Measurements from ENCODE around the gene TINCR. TPM values are rescaled to one million over a fixed set of nuclear protein-coding genes. Genes with fewer than 3 reads are reported as not detected.

TINCR gene
- total and polyA plus RNA-seq, 2 donors (not counting 1 experiment from before 2014, with no cell fraction given) = 0.42 to 0.54 TPM

DNA sequence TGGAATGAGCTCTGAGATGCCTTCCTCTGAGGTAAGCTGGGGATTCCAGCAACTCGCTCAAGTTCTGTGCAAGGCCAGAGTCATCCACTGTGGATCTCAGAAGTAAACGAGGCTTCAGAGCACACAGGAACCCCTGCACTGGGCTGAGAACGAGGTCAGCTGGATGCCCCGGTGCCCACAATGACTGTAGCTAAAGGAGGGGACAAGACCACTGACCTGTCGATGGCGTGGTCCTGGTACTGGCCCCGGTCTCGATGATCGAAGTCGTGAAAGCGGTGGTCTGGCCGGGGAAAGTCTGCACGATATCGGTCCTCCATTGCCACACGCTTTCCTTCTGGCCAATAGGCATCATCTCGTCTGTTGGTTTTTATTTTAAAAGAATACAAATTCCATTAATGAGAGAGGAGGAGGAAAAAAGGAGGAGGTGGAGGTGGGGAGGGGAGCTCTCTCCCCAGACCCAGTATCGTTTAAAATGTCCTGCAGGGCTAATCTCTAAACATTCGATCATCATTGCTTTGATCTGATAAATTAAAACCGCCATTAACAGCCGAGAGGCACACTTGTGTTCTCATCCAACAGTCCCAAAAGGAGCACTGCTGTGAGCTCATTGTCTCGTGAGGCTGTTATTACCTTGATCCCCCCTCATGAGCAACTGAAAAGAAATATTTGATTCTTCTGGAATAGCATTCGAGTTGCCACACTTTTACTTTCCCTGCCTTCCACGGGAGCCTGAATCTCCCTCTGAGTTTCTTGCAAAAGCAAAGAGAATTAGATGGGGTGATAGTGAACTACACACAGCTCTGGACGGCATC is 25.0 kb upstream of the TINCR start:
- H3K36me3 ChIP-seq (replicated peaks in 1 of 2; ENCODE audit: control extremely low read depth in 1 of 2, control insufficient read depth in 1 of 2, extremely low read depth in 1 of 2, insufficient read depth in 2 of 2, low read length in 1 of 2) = peaks cover 3 to 95% of the 10 kb centered on the region in 2 experiments
- CTCF ChIA-PET = interaction anchor here (1.6 kb wide), 1 partner anchor 15 kb away, joined by 3 read pairs; no protein-coding TSS in a partner anchor
- TF ChIP-seq, protein P1, sequence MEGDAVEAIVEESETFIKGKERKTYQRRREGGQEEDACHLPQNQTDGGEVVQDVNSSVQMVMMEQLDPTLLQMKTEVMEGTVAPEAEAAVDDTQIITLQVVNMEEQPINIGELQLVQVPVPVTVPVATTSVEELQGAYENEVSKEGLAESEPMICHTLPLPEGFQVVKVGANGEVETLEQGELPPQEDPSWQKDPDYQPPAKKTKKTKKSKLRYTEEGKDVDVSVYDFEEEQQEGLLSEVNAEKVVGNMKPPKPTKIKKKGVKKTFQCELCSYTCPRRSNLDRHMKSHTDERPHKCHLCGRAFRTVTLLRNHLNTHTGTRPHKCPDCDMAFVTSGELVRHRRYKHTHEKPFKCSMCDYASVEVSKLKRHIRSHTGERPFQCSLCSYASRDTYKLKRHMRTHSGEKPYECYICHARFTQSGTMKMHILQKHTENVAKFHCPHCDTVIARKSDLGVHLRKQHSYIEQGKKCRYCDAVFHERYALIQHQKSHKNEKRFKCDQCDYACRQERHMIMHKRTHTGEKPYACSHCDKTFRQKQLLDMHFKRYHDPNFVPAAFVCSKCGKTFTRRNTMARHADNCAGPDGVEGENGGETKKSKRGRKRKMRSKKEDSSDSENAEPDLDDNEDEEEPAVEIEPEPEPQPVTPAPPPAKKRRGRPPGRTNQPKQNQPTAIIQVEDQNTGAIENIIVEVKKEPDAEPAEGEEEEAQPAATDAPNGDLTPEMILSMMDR (IDR thresholded peaks at IDR 0.05) = no peak
- no peak for TF ChIP-seq EZH2 (IDR thresholded peaks at IDR 0.05; ENCODE audit: borderline replicate concordance, insufficient read depth, low read depth, low read length, poor library complexity, severe bottlenecking)
- DNase-seq (no peak), ATAC-seq (ENCODE audit: low read depth) (no peak)
- Mint-ChIP-seq H3K27me3 (no peaks in the 10 kb centered on the region), H3K4me3 (no peak overlapping the region), H3K4me1 (no peaks in the 10 kb centered on the region), H3K27ac (no peak overlapping the region), H3K9me3 (ENCODE audit: insufficient read depth) (no peaks in the 10 kb centered on the region)
- intact Hi-C loops (cut with micrococcal nuclease) = no loop called here
- H3K27ac ChIP-seq (ENCODE audit: low read length in 2 of 2) = no peak overlapping the region
- H4K20me1 ChIP-seq (ENCODE audit: control insufficient read depth, insufficient read depth, low read length, poor library complexity, severe bottlenecking) = peaks cover 78% of the 10 kb centered on the region
- peaks cover 19% of the 10 kb centered on the region for H3K79me2 ChIP-seq (ENCODE audit: control insufficient read depth, insufficient read depth, low read length)
- H2AFZ ChIP-seq (ENCODE audit: insufficient read depth, low read depth, low read length, poor library complexity, severe bottlenecking) = no peak overlapping the region
- H3K4me3 ChIP-seq (ENCODE audit: control extremely low read depth in 1 of 5, extremely low read depth in 1 of 5, insufficient read depth in 1 of 5, low read depth in 2 of 5, low read length in 4 of 5) = no peak overlapping the region
- POLR2A ChIA-PET = no interaction called here
- no peaks in the 10 kb centered on the region for H3K9me3 ChIP-seq (ENCODE audit: control extremely low read depth in 1 of 3, control insufficient read depth in 2 of 3, insufficient read depth in 1 of 3, low read length in 2 of 3)
- WGBS (ENCODE audit: insufficient coverage) = 99% methylated on average over 17 of the region's 24 CpGs
- H3K9ac ChIP-seq (ENCODE audit: low read length) = no peak overlapping the region
- H3K27me3 ChIP-seq (replicated peaks in 1 of 4; ENCODE audit: control extremely low read depth in 1 of 4, control insufficient read depth in 3 of 4, insufficient read depth in 4 of 4, low read length in 3 of 4) = no peaks in the 10 kb centered on the region
- no peak overlapping the region for H3K4me2 ChIP-seq (replicated peaks; ENCODE audit: low read depth, low read length, poor library complexity, severe bottlenecking)
- H3K4me1 ChIP-seq (ENCODE audit: control insufficient read depth in 2 of 2, insufficient read depth in 2 of 2, low read length in 2 of 2) = no peaks in the 10 kb centered on the region

DNA sequence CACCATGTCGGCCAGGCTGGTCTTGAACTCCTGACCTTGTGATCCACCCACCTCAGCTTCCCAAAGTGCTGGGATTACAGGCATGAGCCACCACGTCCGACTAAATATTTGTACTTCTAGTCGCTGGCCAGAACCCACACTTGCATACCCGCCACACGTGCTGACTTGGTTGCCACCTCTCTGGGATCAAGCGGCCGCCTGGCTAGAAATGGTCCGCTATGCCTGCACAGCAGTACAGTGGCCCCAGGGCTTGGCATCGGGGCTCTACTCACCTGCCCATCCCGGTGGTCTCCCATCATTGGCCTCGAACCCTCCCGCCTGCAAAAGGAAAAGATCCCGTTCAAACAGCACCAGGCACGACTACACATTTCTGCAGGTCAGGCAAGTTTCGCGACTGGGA is 23.7 kb upstream of the TINCR start:
- H3K4me1 Mint-ChIP-seq = peaks cover 2% of the 10 kb centered on the region
- Histone ChIP-seq H3K36me3 (replicated peaks in 1 of 2; ENCODE audit: control extremely low read depth in 1 of 2, control insufficient read depth in 1 of 2, extremely low read depth in 1 of 2, insufficient read depth in 2 of 2, low read length in 1 of 2) (peaks cover 0 to 95% of the 10 kb centered on the region in 2 experiments), H3K27ac (ENCODE audit: low read length in 2 of 2) (no peak overlapping the region), H3K4me1 (ENCODE audit: control insufficient read depth in 2 of 2, insufficient read depth in 2 of 2, low read length in 2 of 2) (peaks cover 0 to 2% of the 10 kb centered on the region in 2 donors), H3K4me3 (ENCODE audit: control extremely low read depth in 1 of 5, extremely low read depth in 1 of 5, insufficient read depth in 1 of 5, low read depth in 2 of 5, low read length in 4 of 5) (no peak overlapping the region), H3K27me3 (replicated peaks in 1 of 4; ENCODE audit: control extremely low read depth in 1 of 4, control insufficient read depth in 3 of 4, insufficient read depth in 4 of 4, low read length in 3 of 4) (no peaks in the 10 kb centered on the region), H3K4me2 (replicated peaks; ENCODE audit: low read depth, low read length, poor library complexity, severe bottlenecking) (no peak overlapping the region), H4K20me1 (ENCODE audit: control insufficient read depth, insufficient read depth, low read length, poor library complexity, severe bottlenecking) (peaks cover 78% of the 10 kb centered on the region), H3K9me3 (ENCODE audit: control extremely low read depth in 1 of 3, control insufficient read depth in 2 of 3, insufficient read depth in 1 of 3, low read length in 2 of 3) (no peaks in the 10 kb centered on the region), H2AFZ (ENCODE audit: insufficient read depth, low read depth, low read length, poor library complexity, severe bottlenecking) (no peak overlapping the region), H3K79me2 (ENCODE audit: control insufficient read depth, insufficient read depth, low read length) (peaks cover 12% of the 10 kb centered on the region), H3K9ac (ENCODE audit: low read length) (no peak overlapping the region)
- ChIA-PET CTCF (no interaction called here), POLR2A (no interaction called here)
- H3K4me3 Mint-ChIP-seq = no peak overlapping the region
- TF ChIP-seq, protein P1 (IDR thresholded peaks at IDR 0.05) = no peak
- no peak for TF ChIP-seq EZH2 (IDR thresholded peaks at IDR 0.05; ENCODE audit: borderline replicate concordance, insufficient read depth, low read depth, low read length, poor library complexity, severe bottlenecking)
- over 99% methylated on average over 13 of the region's 17 CpGs for WGBS (ENCODE audit: insufficient coverage)
- no peaks in the 10 kb centered on the region for H3K9me3 Mint-ChIP-seq (ENCODE audit: insufficient read depth)
- H3K27ac Mint-ChIP-seq = no peak overlapping the region
- no peaks in the 10 kb centered on the region for H3K27me3 Mint-ChIP-seq
- intact Hi-C loops (cut with micrococcal nuclease) = no loop called here
- no peak for ATAC-seq (ENCODE audit: low read depth)
- DNase-seq = no peak
